Large intestine (tissue), 12 donors: ENCODE measurements around the gene OR10A4. TPM values are rescaled to one million over a fixed set of nuclear protein-coding genes. Genes with fewer than 3 reads are reported as not detected.
"Not testable (repeated sequence)": the region's sequence is repeated elsewhere in the genome, so short reads cannot be mapped to it uniquely, and the experiment has no call there.

Experiments
- DNase-seq, 2 donors: peaks; one replicate each; pipeline versions ENCODE4 v3.0.0 to v3.0.0-alpha.2; 2013
- H3K27ac ChIP-seq: one replicate; pipeline ENCODE4 v1.5.1; 2013; ENCODE audit warnings: low read length
- H3K27me3 ChIP-seq: 2 replicates; pipeline ENCODE4 v1.6.1; 2013; ENCODE audit warnings: low read length; ENCODE audit not compliant: control insufficient read depth, insufficient read depth
- H3K36me3 ChIP-seq: 2 replicates; pipeline ENCODE4 v1.6.1; 2013; ENCODE audit warnings: low read length; ENCODE audit not compliant: control insufficient read depth, insufficient read depth
- H3K4me1 ChIP-seq: one replicate; pipeline ENCODE4 v1.6.1; 2013; ENCODE audit warnings: low read length; ENCODE audit not compliant: control insufficient read depth, insufficient read depth
- H3K4me3 ChIP-seq: one replicate; pipeline ENCODE4 v1.5.1; 2013; ENCODE audit warnings: low read length
- H3K9me3 ChIP-seq: one replicate; pipeline ENCODE4 v1.6.1; 2013; ENCODE audit warnings: mild to moderate bottlenecking, low read depth, low read length, moderate library complexity; ENCODE audit not compliant: control insufficient read depth
- WGBS: methylation state at CpG from one replicate; pipeline ENCODE4 v1.1.5; 2013; ENCODE audit warnings: low lambda C conversion rate; ENCODE audit not compliant: insufficient coverage; 5-methylcytosine and 5-hydroxymethylcytosine counted together
- long read RNA-seq, 11 donors: transcript quantifications; one replicate each; lab custom pipeline, GENCODE V29; 2026
- polyA plus RNA-seq: library from polyadenylated mRNA; unstranded; fragments of 120-200 nt; gene quantifications from one replicate; pipeline ENCODE4 v1.2.1, GENCODE V29; 2013

Gene OR10A4
- polyA plus RNA-seq: not detected
- long read RNA-seq, donor 1: 0 reads
- long read RNA-seq, donor 2: 0 reads
- long read RNA-seq, donor 3: 0 reads
- long read RNA-seq, donor 4: 0 reads
- long read RNA-seq, donor 5: 0 reads
- long read RNA-seq, donor 6: 0 reads
- long read RNA-seq, donor 7: 0 reads
- long read RNA-seq, donor 8: 0 reads
- long read RNA-seq, donor 9: 0 reads
- long read RNA-seq, donor 10: 0 reads
- long read RNA-seq, donor 11: 0 reads

GRCh38 chr11:6876325-6876724 is at the start of gene OR10A4:
Gene OR10A4, plus strand, starts transcription at chr11:6876625. Its CDS starts 23 bp downstream, at chr11:6876648.
- WGBS: no CpG with 5 or more reads among the region's 1 CpG
- H3K36me3 ChIP-seq: no peaks in the 10 kb centered on the region
- no peaks in the 10 kb centered on the region for H3K9me3 ChIP-seq
- H3K27me3 ChIP-seq: no peaks in the 10 kb centered on the region
- DNase-seq: no peak
- H3K4me3 ChIP-seq: no peak within 1 kb of the TSS
- no peak within 1 kb of the TSS for H3K27ac ChIP-seq
- no peaks in the 10 kb centered on the region for H3K4me1 ChIP-seq

- H3K36me3 ChIP-seq: no peaks in the 10 kb centered on the region
- no peaks in the 10 kb centered on the region for H3K27me3 ChIP-seq
- H3K27ac ChIP-seq: no peak overlapping the region
- WGBS: 67% methylated on average over 1 of the region's 1 CpG
- H3K4me1 ChIP-seq: no peaks in the 10 kb centered on the region
- DNase-seq: no peak
- H3K4me3 ChIP-seq: no peak overlapping the region
- H3K9me3 ChIP-seq: no peaks in the 10 kb centered on the region
These were observed 48.3 kb upstream of the OR10A4 start for GRCh38 chr11:6828103-6828502.

- H3K36me3 ChIP-seq: no peaks in the 10 kb centered on the region
- no peak overlapping the region for H3K27ac ChIP-seq
- WGBS: no CpG with 5 or more reads among the region's 6 CpGs
- H3K4me1 ChIP-seq: no peaks in the 10 kb centered on the region
- no peaks in the 10 kb centered on the region for H3K9me3 ChIP-seq
- no peak for DNase-seq
- H3K4me3 ChIP-seq: no peak overlapping the region
- no peaks in the 10 kb centered on the region for H3K27me3 ChIP-seq
These were observed 43.1 kb upstream of the OR10A4 start for GRCh38 chr11:6833356-6833755.

GRCh38 chr11:6834021-6834420 is 42.4 kb upstream of the OR10A4 start:
- H3K27ac ChIP-seq: no peak overlapping the region
- no peaks in the 10 kb centered on the region for H3K36me3 ChIP-seq

GRCh38 chr11:6841694-6842093 is 34.7 kb upstream of the OR10A4 start:
- DNase-seq: no peak
- no peak overlapping the region for H3K27ac ChIP-seq
- no peaks in the 10 kb centered on the region for H3K36me3 ChIP-seq
- H3K27me3 ChIP-seq: no peaks in the 10 kb centered on the region
- H3K4me3 ChIP-seq: no peak overlapping the region
- peaks cover 4% of the 10 kb centered on the region for H3K9me3 ChIP-seq
- no peaks in the 10 kb centered on the region for H3K4me1 ChIP-seq

More at GRCh38 chr11:6834021-6834420, 42.4 kb upstream of the OR10A4 start:
- Histone ChIP-seq H3K9me3 (no peaks in the 10 kb centered on the region), H3K4me3 (no peak overlapping the region), H3K27me3 (no peaks in the 10 kb centered on the region), H3K4me1 (no peaks in the 10 kb centered on the region)
- DNase-seq: no peak
- WGBS: no CpG with 5 or more reads among the region's 1 CpG

GRCh38 chr11:6843670-6844069 is 32.8 kb upstream of the OR10A4 start:
- WGBS: 60% methylated on average over 2 of the region's 2 CpGs
- H3K4me3 ChIP-seq: no peak overlapping the region
- no peak for DNase-seq
- no peaks in the 10 kb centered on the region for H3K27me3 ChIP-seq
- H3K9me3 ChIP-seq: peaks cover 4% of the 10 kb centered on the region
- no peaks in the 10 kb centered on the region for H3K4me1 ChIP-seq
- H3K27ac ChIP-seq: no peak overlapping the region
- no peaks in the 10 kb centered on the region for H3K36me3 ChIP-seq

GRCh38 chr11:6844356-6844755 is 32.1 kb upstream of the OR10A4 start:
- DNase-seq: no peak
- Histone ChIP-seq H3K9me3 (peaks cover 4% of the 10 kb centered on the region), H3K4me1 (no peaks in the 10 kb centered on the region), H3K27me3 (no peaks in the 10 kb centered on the region), H3K27ac (no peak overlapping the region), H3K4me3 (no peak overlapping the region), H3K36me3 (no peaks in the 10 kb centered on the region)
- no CpG with 5 or more reads among the region's 5 CpGs for WGBS

GRCh38 chr11:6845383-6845782 is 31.0 kb upstream of the OR10A4 start, which contains the start of gene OR10A5:
Gene OR10A5, plus strand, starts transcription at chr11:6845683. Its CDS starts 0 bp downstream, at chr11:6845683.
- Histone ChIP-seq H3K27ac (no peak within 1 kb of the TSS), H3K4me3 (no peak within 1 kb of the TSS), H3K4me1 (no peaks in the 10 kb centered on the region), H3K36me3 (no peaks in the 10 kb centered on the region), H3K9me3 (peaks cover 4% of the 10 kb centered on the region), H3K27me3 (no peaks in the 10 kb centered on the region)
- 94% methylated on average over 3 of the region's 3 CpGs for WGBS
- no peak for DNase-seq

- no peak overlapping the region for H3K27ac ChIP-seq
- H3K4me3 ChIP-seq: no peak overlapping the region
- DNase-seq: no peak
- 100% methylated on average over 1 of the region's 2 CpGs for WGBS
- no peaks in the 10 kb centered on the region for H3K27me3 ChIP-seq
- H3K36me3 ChIP-seq: no peaks in the 10 kb centered on the region
- no peaks in the 10 kb centered on the region for H3K4me1 ChIP-seq
- no peaks in the 10 kb centered on the region for H3K9me3 ChIP-seq
These were observed 25.9 kb upstream of the OR10A4 start for GRCh38 chr11:6850526-6850925.

GRCh38 chr11:6854801-6855200 is 21.6 kb upstream of the OR10A4 start:
- 97% methylated on average over 4 of the region's 6 CpGs for WGBS
- H3K27ac ChIP-seq, DNase-seq, H3K9me3 ChIP-seq, H3K4me1 ChIP-seq, H3K36me3 ChIP-seq, H3K4me3 ChIP-seq, H3K27me3 ChIP-seq: not testable (repeated sequence)

GRCh38 chr11:6855971-6856541 is 20.4 kb upstream of the OR10A4 start:
- WGBS: no CpG with 5 or more reads among the region's 1 CpG
- no peak for DNase-seq

More at GRCh38 chr11:6855971-6856541, 20.4 kb upstream of the OR10A4 start:
- H3K4me1 ChIP-seq: no peaks in the 10 kb centered on the region
- no peak overlapping the region for H3K4me3 ChIP-seq
- H3K27ac ChIP-seq: no peak overlapping the region
- H3K27me3 ChIP-seq: no peaks in the 10 kb centered on the region
- no peaks in the 10 kb centered on the region for H3K36me3 ChIP-seq
- no peaks in the 10 kb centered on the region for H3K9me3 ChIP-seq
